ENCODE data around the gene TUBB3. TPM values are rescaled to one million over a fixed set of nuclear protein-coding genes. Genes with fewer than 3 reads are reported as not detected.
A peak's percentile ranks its signal among the peaks of the same experiment; 100 is the strongest.
"Not testable (repeated sequence)": the region's sequence is repeated elsewhere in the genome, so short reads cannot be mapped to it uniquely, and the experiment has no call there.

The TUBB3 gene
- total RNA-seq, 2 experiments from 2014 or later = not detected

DNA sequence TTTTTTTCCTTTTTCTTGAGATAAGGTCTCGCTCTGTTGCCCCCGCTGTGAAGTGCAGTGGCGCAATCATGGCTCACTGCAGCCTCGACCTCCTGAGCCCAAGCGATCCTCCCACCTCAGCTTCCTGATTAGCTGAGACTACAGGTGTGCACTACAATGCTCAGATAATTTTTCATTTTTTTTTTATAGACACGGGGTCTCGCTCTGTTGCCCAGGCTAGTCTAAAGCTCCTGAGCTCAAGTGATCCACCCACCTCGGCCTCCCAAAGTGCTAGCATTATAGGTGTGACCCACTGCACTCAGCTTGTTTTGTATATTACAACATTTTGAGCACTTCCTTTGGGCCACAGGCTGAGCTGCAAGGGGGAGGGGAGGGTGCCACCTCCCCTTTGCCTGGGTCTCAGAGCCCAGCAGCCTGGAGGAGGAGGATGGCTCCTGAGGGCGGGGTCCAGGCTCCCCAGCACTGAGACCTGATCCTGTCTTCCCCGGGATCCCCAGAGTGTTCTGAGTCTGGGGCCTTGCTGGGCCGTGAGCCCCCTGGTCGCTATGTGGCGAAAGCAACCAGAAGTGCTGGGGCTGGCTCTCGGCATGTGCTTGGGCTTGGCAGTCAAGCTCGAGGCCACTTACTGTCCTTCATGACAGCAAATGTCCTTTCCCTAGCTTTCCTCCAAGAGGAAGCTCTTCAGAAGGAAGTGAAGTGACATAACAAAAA, 33.5 kb downstream of the TUBB3 start:
- Mint-ChIP-seq H3K9me3 (no peaks in the 10 kb centered on the region), H3K36me3 (peaks cover 12% of the 10 kb centered on the region), H3K4me3 (no peak overlapping the region), H3K4me1 (no peaks in the 10 kb centered on the region), H3K27ac (no peak overlapping the region), H3K27me3 (no peaks in the 10 kb centered on the region)
- DNase-seq = no peak

- Mint-ChIP-seq H3K4me1 (no peaks in the 10 kb centered on the region), H3K9me3 (no peaks in the 10 kb centered on the region), H3K27me3 (no peaks in the 10 kb centered on the region), H3K36me3 (peaks cover 12% of the 10 kb centered on the region), H3K27ac (no peak overlapping the region), H3K4me3 (no peak overlapping the region)
- no peak for DNase-seq
These were observed 34.2 kb downstream of the TUBB3 start for GRCh38 chr16:89957216-89957785.

DNA sequence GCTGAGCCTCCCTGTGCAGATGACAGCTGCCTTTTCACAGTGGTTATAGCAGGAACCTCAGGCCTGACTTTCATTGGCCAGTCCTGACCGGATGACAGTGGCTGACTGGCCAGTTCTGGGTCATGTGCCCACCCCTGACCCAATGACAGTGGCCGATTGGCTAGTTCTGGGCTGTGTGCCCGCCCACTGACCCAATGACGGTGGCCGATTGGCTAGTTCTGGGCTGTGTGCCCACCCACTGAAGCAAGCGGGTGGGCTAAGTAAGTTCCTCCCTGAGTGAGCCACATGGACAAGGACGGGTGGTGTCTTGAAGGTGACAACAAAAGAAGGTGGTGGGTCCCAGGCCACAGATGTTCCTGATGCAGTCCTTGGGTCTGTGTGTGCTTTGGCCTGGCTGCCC, 34.9 kb downstream of the TUBB3 start:
- peak; percentile 26 for DNase-seq
- H3K4me1 Mint-ChIP-seq = no peaks in the 10 kb centered on the region
- no peaks in the 10 kb centered on the region for H3K27me3 Mint-ChIP-seq

GRCh38 chr16:89958596-89958995, 35.5 kb downstream of the TUBB3 start:
- Mint-ChIP-seq H3K27ac (no peak overlapping the region), H3K9me3 (no peaks in the 10 kb centered on the region), H3K4me3 (no peak overlapping the region), H3K4me1 (no peaks in the 10 kb centered on the region), H3K36me3 (peaks cover 12% of the 10 kb centered on the region), H3K27me3 (no peaks in the 10 kb centered on the region)
- DNase-seq = no peak

More for the DNA sequence above, 34.9 kb downstream of the TUBB3 start:
- Mint-ChIP-seq H3K4me3 (no peak overlapping the region), H3K36me3 (peaks cover 12% of the 10 kb centered on the region), H3K9me3 (no peaks in the 10 kb centered on the region), H3K27ac (no peak overlapping the region)

- Mint-ChIP-seq H3K9me3 (no peaks in the 10 kb centered on the region), H3K36me3 (peaks cover 12% of the 10 kb centered on the region), H3K27ac (no peak overlapping the region), H3K4me3 (no peak overlapping the region), H3K27me3 (no peaks in the 10 kb centered on the region), H3K4me1 (no peaks in the 10 kb centered on the region)
- DNase-seq = no peak
These were observed 37.8 kb downstream of the TUBB3 start for GRCh38 chr16:89960966-89961365.

DNA sequence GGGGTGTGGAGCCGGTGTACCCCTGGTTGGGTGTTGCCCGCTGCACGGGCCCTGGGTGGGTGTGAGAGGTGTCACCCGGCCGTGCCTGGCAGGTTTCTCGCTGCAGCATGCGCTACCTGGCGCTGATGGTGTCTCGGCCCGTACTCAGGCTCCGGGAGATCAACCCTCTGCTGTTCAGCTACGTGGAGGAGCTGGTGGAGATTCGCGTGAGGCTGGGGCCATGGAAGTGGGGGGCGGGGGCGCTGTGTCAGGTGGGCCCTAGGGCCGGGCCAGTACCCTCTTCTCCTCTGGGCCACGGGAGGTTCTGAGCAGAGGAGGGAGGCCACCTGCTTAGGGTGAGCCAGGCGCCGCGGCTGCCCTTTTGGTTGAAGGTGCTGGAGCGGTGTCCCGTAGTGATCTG, 38.8 kb downstream of the TUBB3 start:
- DNase-seq = no peak
- no peak overlapping the region for H3K27ac Mint-ChIP-seq
- H3K36me3 Mint-ChIP-seq = peaks cover 12% of the 10 kb centered on the region
- no peaks in the 10 kb centered on the region for H3K9me3 Mint-ChIP-seq
- H3K27me3 Mint-ChIP-seq = no peaks in the 10 kb centered on the region
- no peaks in the 10 kb centered on the region for H3K4me1 Mint-ChIP-seq
- H3K4me3 Mint-ChIP-seq = no peak overlapping the region

GRCh38 chr16:89962754-89963498, 39.8 kb downstream of the TUBB3 start:
- Mint-ChIP-seq H3K36me3 (peaks cover 12% of the 10 kb centered on the region), H3K27me3 (no peaks in the 10 kb centered on the region), H3K27ac (no peak overlapping the region), H3K9me3 (no peaks in the 10 kb centered on the region), H3K4me1 (no peaks in the 10 kb centered on the region), H3K4me3 (no peak overlapping the region)
- no peak for DNase-seq

- no peaks in the 10 kb centered on the region for H3K9me3 Mint-ChIP-seq
- H3K27me3 Mint-ChIP-seq = no peaks in the 10 kb centered on the region
- H3K27ac Mint-ChIP-seq = no peak overlapping the region
- H3K4me3 Mint-ChIP-seq = no peak overlapping the region
- no peaks in the 10 kb centered on the region for H3K4me1 Mint-ChIP-seq
- no peak for DNase-seq
- H3K36me3 Mint-ChIP-seq = peaks cover 5% of the 10 kb centered on the region
These were observed 41.1 kb downstream of the TUBB3 start for GRCh38 chr16:89964201-89964600.

DNA sequence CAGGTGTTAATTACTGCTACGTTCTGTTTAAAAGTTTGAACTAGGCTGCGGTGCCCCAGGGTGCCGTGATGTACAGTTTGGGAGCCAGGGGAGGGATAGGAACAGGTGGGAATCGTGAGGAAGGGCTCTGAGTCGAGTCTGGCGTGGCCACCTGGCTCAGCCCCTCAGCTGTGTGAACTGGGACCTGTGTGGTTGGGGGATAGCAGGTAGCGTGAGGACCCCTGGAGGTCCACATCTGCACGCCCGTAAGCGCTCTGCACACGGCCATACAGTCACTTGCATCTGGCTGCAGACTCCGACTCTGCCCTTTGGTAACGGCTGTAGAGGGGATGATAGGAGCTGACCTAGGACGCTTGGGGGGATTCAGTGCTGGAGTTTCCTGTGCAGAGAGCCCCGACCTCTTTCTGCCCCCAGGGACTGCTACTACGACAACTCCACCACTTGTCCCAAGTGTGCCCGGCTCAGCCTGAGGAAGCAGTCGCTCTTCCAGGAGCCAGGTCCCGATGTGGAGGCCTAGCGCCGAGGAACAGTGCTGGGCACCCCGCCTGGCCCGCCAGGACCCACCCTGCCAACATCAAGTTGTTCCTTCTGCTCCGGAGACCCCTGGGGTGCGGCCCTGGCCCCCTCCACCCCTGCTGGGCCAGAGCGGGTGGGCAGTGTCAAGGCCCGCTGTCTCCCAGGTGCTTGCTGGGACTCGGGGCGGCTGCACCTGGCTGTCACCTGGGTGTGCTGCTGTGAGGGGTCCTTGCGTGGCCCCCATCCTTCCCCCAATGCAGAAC, 42.5 kb downstream of the TUBB3 start:
- H3K9me3 Mint-ChIP-seq = peaks cover 2% of the 10 kb centered on the region
- H3K27me3 Mint-ChIP-seq = no peaks in the 10 kb centered on the region
- no peak overlapping the region for H3K4me3 Mint-ChIP-seq
- H3K36me3 Mint-ChIP-seq = peaks cover 8% of the 10 kb centered on the region
- peaks cover 6% of the 10 kb centered on the region for H3K4me1 Mint-ChIP-seq
- no peak for DNase-seq
- H3K27ac Mint-ChIP-seq = no peak overlapping the region

DNA sequence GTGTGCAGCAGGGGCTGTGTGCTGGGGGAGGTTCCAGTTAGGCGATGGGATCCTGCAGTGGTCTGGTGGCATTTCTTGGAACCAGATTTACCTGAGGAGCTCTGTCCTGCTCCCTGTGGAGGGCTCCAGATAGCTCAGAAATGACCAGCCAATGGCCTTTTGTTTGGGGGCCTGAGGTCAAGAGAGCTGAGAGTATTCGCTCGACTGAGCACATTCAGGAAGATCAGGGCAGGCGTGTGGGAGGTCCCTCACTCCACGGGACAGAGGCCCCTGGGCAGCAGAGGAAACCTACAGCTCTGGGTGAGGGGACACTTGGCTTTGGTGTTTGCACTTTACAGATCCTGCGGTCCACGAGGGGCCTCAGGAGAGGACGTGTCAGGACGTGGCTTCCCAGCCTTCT, 43.6 kb downstream of the TUBB3 start:
- Mint-ChIP-seq H3K27me3 (no peaks in the 10 kb centered on the region), H3K4me3 (no peak overlapping the region), H3K27ac (no peak overlapping the region), H3K36me3 (peaks cover 14% of the 10 kb centered on the region), H3K4me1 (peaks cover 15% of the 10 kb centered on the region), H3K9me3 (peaks cover 6% of the 10 kb centered on the region)
- DNase-seq = no peak

DNA sequence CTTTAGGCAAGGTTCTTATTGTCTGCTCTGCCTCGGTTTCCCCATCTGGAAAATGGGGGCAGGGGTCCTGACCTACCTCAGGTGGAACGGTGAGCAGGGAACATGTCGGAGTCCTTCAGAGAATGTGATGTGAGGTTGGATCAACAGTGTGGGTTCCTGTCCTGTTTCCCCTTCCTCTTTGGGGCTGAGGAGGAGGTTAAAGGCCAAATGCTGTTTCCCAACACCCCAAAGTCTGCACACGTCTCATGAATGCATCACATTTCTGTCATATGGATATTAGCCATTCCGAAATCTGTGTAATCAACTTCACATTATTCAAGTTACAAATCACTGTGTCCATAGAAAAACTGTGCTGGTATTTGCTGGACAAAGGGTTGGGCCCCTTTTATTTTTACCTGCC, 44.3 kb downstream of the TUBB3 start:
- Mint-ChIP-seq H3K36me3 (peaks cover 15% of the 10 kb centered on the region), H3K4me1 (peaks cover 16% of the 10 kb centered on the region)
- H3K4me3 Mint-ChIP-seq, H3K27ac Mint-ChIP-seq, DNase-seq, H3K27me3 Mint-ChIP-seq, H3K9me3 Mint-ChIP-seq: not testable (repeated sequence)

DNA sequence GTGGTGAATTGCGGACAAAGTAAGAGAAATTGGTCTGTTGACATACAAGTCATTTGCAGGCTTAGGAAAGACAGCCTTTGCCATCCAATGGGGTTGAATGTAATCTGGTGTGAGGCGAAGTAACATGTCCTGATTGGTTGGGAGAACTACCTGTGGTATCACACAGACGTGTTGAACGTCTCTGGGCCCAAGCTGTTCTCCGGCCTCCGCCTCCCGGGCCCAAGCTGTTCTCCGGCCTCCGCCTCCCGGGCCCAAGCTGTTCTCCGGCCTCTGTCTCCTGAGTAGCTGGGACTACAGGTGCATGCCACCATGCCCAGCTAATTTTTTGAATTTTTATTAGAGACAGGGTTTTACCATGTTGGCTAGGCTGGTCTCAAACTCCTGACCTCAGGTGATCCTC, 44.9 kb downstream of the TUBB3 start:
- Mint-ChIP-seq H3K36me3 (peaks cover 17% of the 10 kb centered on the region), H3K4me1 (peaks cover 16% of the 10 kb centered on the region)
- DNase-seq, H3K9me3 Mint-ChIP-seq, H3K27me3 Mint-ChIP-seq, H3K4me3 Mint-ChIP-seq, H3K27ac Mint-ChIP-seq: not testable (repeated sequence)

DNA sequence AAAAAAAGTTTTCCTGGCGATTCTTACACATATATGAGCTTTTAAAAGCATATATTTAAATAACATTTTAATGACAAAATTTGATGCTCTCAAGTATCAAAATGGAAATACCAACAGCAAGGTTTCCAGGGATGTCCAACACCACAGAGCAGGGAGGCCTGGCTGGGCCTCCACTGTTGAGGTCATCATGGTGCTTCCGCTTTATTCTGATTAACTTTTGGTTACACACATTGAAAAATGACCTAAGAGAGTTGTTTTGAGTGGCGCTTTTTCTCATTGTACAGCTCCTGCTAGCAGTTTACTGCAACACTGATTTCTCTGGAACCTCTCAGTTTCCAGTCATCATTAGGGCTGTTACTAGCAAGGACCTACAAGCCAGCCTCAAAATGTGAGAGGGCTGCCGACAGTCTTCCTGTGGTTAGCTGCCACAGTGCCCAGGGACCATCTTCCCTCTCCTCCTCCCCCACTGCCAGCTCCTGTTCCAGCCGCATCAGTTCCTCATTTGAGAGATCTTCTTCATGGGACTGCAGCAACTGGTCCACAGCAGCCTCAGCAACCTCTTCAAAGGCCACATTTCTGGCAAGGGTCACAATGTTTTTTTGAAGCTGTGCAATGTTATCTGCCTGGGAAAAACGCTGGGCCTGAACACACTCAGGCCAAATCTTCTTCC, 46.7 kb downstream of the TUBB3 start:
- H3K4me1 Mint-ChIP-seq = peaks cover 27% of the 10 kb centered on the region
- peaks cover 6% of the 10 kb centered on the region for H3K9me3 Mint-ChIP-seq
- no peak overlapping the region for H3K27ac Mint-ChIP-seq
- H3K27me3 Mint-ChIP-seq = no peaks in the 10 kb centered on the region
- H3K36me3 Mint-ChIP-seq = peaks cover 26% of the 10 kb centered on the region
- no peak overlapping the region for H3K4me3 Mint-ChIP-seq
- no peak for DNase-seq

DNA sequence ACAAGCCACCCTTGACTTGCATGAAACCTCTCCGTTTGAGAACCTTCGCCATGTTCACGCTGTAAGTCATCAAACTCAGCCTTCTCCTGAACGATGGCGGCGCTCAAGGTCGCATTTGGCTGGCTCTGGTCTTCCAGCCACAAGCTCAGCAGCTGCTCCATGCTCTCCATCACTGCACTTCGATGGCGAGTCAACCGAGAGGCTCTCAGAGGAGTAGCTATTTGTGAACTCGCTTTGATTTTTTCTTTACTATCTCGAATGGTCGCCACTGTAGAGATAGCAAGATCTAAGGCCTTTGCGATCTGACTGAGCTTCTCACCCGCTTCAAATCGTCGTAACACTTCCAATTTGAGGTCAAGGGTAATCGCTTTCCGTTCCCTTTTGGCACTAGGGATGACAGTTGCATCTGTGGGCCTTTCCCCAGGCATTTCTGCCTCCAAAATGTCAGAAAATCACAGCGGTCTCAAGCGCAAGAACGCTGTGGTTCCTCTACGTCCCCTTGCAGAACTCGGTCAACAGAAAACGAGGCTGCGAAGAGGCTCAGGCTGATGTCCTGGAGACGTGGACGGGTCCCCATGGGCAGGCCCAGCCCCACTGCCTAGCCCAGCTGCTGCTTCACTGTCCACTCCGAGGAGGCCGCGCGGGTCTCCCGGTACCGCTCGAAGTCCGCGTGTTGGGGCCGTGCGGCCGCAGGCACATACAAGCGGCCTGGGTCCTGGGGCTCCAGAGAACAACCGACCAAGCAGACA, 48.5 kb downstream of the TUBB3 start:
- peaks cover 26% of the 10 kb centered on the region for H3K36me3 Mint-ChIP-seq

More for the DNA sequence above, 48.5 kb downstream of the TUBB3 start:
- no peak for DNase-seq
- Mint-ChIP-seq H3K27ac (peak overlapping the region; percentile 96), H3K4me1 (peaks cover 30% of the 10 kb centered on the region), H3K9me3 (peaks cover 6% of the 10 kb centered on the region), H3K27me3 (no peaks in the 10 kb centered on the region), H3K4me3 (peak overlapping the region; percentile 96)
